HG02610 (cell line): ENCODE data around the gene PSMD4.
"Not testable (repeated sequence)": the region's sequence is repeated elsewhere in the genome, so short reads cannot be mapped to it uniquely, and the experiment has no call there.

ENCODE experiments used
- ATAC-seq: cut with Tn5 transposase; IDR thresholded peaks from one replicate; pipeline ENCODE4 v1.9.1; 2021; ENCODE audit warnings: mild to moderate bottlenecking, moderate library complexity; ENCODE audit not compliant: unreplicated experiment

The PSMD4 gene

DNA sequence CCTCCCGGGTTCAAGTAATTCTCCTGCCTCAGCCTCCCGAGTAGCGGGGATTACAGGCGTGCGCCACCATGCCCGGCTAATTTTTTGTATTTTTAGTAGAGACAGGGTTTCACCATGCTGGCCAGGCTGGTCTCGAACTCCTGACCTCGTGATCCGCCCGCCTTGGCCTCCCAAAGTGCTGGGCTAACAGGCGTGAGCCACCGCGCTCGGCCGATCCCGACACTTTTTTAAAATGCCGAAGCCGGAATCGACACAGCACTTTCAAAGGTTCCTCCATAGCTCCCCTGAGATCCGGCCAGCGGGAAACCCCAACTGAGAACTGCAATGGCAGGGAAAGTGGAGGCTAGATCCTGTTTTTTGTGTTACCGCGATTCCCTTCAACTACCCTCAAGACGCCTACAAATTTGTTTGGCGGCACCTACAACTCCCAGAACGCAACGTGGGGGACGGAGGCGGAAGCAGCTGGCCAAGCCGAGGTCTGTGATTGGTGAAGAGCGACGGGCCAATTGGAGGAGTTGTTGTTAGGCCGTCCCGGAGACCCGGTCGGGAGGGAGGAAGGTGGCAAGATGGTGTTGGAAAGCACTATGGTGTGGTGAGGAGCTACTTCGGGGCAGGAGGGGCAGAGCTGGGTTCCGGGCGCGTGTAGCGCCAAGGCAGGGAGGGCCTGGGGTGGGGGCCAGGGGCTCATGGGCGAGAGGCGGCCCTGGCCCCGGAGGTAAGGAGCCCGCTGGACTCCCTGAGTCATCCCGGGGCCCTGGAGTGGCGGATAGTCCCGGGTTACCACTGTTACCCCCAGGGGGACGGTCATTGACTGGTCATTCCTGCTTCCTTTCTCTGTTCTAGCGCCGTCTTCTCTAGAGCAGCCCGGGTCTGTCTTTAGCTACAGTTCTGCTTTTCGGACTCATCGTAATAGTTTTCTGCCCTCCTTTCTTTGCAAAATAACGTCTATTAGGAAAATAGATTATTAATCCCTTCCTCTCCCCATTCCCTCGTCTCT lies at the start of gene PSMD4:
Gene PSMD4, plus strand, starts transcription at position 518 of the 997 bp plus-strand sequence. Its CDS starts 49 bp downstream, at position 567.
- peak; percentile 92 for ATAC-seq

DNA sequence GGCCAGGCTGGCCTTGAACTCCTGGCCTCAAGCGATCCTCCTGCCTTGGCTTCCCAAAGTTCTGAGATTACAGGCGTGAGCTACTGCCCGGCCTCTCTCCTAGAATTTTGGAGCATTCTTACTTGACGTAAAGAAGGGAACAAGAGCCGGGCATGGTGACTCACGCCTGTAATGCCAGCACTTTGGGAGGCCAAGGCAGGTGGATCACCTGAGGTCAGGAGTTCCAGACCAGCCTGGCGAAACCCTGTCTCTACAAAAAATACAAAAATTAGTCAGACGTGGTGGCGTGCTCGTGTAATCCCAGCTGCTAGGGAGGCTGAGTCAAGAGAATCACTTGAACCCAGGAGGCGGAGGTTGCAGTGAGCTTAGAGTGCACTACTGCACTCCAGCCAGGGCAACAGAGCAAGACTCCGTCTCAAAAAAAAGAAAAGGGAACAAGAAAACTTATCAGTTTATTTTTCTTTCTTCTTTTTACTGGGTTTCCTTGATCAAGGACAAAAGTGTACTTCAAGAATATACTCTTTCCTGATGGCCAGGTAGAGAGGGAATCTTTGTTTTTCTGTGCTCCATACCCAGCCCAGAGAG lies 49.1 kb upstream of the PSMD4 start:
- not testable (repeated sequence) for ATAC-seq

DNA sequence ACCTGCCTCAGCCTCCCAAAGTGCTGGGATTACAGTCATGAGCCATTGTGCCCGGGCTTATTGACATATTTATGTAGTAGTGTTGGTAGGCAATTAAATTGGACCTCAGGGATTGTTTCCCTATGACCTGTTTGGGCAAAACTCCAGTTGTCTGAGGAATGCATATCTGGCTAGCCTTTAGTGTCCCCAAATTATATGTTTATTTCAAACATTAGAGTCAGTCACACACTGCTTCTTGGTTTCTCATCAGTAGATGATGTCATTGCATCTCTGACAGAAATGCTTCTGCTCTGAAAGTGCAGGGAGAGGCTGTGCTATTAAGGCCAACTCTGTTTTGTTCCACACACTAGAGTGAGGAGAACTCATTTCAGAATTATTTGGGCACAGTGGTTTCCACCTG lies 43.7 kb upstream of the PSMD4 start:
- ATAC-seq = no peak

- no peak for ATAC-seq
Measured at GRCh38 chr1:151211972-151212705, 42.4 kb upstream of the PSMD4 start.

DNA sequence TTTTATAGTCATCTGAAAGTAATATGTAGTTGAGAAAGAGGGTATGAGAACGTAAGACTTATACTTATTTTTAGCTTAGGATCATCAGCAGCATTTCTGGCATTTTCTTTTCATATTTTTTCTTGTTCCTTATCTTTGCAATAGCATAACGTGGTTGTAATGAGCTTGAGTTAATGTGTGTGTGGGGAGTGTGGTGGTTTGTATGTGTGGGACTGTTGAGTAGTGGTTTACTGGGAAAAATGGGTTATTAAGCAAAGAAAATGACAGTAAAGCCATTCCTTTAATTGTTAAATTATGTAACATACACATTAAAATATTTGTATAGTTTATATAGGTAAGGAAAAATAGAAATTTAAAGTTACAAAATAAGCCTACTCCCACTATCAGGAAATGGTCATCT lies 41.0 kb upstream of the PSMD4 start:
- no peak for ATAC-seq

- ATAC-seq = no peak
Measured at GRCh38 chr1:151221616-151222015, 32.9 kb upstream of the PSMD4 start.

- ATAC-seq = no peak
Measured at GRCh38 chr1:151222130-151222529, 32.4 kb upstream of the PSMD4 start.

GRCh38 chr1:151235235-151235634 lies 19.3 kb upstream of the PSMD4 start:
- no peak for ATAC-seq

GRCh38 chr1:151237678-151238466 lies 16.7 kb upstream of the PSMD4 start:
- no peak for ATAC-seq

GRCh38 chr1:151238467-151238739 lies 16.1 kb upstream of the PSMD4 start:
- no peak for ATAC-seq

GRCh38 chr1:151242442-151242841 lies 12.1 kb upstream of the PSMD4 start:
- ATAC-seq = no peak

- ATAC-seq = no peak
Measured at GRCh38 chr1:151243683-151244216, 10.8 kb upstream of the PSMD4 start.

GRCh38 chr1:151246786-151247185 lies 7.7 kb upstream of the PSMD4 start:
- ATAC-seq = no peak

GRCh38 chr1:151251656-151252470 lies 2.7 kb upstream of the PSMD4 start:
- peak; percentile 36 for ATAC-seq

DNA sequence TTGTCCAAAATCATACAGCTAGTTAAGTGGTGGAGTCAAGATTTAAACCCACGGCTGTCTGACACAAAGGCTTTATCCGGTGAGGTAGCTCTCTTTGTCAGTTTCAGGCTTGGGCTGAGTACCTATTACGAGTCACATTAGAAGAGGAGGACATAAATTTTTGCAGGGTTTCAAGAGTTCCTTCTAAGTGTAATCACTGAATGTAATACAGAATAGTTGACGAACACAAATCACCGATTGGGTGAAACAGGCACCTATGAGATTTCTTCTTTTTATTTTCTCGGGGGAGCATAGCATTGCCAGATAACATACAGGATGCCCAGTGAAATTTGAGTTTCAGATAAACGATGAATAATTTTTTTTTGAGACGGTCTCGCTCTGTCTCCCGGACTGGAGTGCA lies 847 bp downstream of the PSMD4 start:
- ATAC-seq = no peak

DNA sequence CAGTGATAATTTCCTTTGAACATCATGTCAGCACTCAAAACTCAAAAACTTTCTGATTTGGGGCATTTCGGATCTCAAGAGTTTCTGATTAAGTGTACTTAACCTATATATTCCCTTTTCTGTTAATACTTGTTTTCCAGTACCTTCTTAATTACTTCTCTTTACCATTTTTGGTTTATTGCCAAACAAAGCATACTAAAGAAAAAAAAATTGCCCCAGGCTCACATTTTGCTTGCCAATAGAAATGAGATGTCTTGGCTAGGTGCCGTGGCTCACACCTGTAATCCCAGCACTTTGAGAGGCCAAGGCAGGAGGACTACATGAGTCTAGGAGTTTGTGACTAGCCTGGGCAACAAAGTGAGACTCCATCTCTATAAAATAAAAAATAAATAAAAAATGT lies 4.8 kb downstream of the PSMD4 start:
- ATAC-seq = no peak

DNA sequence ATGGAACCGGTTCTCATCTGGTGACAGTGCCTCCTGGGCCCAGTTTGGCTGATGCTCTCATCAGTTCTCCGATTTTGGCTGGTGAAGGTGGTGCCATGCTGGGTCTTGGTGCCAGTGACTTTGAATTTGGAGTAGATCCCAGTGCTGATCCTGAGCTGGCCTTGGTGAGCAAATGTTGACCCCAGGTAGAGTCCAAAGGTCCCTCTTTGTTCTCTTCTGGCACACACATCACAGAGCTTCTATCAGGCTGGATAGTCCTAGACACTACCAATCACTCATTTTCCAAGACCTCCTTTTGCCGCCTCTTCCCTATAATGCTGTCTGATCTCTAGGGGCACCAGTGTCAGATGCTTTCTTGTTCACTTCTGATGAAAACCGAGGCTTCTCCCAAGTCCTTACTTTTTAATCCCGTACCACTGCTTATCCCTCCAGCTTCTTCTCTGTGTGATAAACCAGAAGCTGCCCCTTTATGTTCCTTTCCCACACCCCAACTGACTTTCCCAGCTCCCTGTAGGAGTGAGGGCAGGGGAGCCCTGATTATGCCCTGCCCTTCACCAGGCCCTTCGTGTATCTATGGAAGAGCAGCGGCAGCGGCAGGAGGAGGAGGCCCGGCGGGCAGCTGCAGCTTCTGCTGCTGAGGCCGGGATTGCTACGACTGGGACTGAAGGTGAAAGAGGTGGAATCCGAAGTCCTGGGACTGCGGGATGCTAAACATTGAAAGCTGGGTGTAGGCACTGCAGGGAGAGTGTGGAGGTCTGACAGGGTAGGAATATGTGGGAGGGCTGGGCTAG lies 11.1 kb downstream of the PSMD4 start:
- ATAC-seq = no peak

- no peak for ATAC-seq
Measured at GRCh38 chr1:151266315-151266714, 11.8 kb downstream of the PSMD4 start.

- no peak for ATAC-seq
Measured at GRCh38 chr1:151266821-151267220, 12.3 kb downstream of the PSMD4 start.
